ENCODE results near the gene SULT1E1. TPM values are rescaled to one million over a fixed set of nuclear protein-coding genes. Genes with fewer than 3 reads are reported as not detected.

SULT1E1 gene
- total and polyA plus RNA-seq, 2 of the 8 experiments (the other 6 are each of a cell fraction or from before 2014, with no cell fraction given), result not detected

GRCh38 chr4:69800599-69800998, 59.3 kb downstream of the SULT1E1 start:
- H4K20me1 ChIP-seq (replicated peaks in 1 of 2; ENCODE audit: control insufficient read depth in 1 of 2, insufficient read depth in 2 of 2, low read length in 2 of 2), result no peaks in the 10 kb centered on the region
- H3K36me3 ChIP-seq (ENCODE audit: control insufficient read depth in 2 of 4, insufficient read depth in 4 of 4, low read length in 3 of 4), result no peaks in the 10 kb centered on the region
- POLR2A ChIA-PET (ENCODE audit: partially characterized antibody), result no interaction called here
- no peaks in the 10 kb centered on the region for H3K4me1 ChIP-seq (replicated peaks in 1 of 4; ENCODE audit: control insufficient read depth in 3 of 4, insufficient read depth in 4 of 4, low read length in 3 of 4)
- H4K5ac ChIP-seq (ENCODE audit: insufficient read length, low read depth, low read length), result no peak overlapping the region
- no peak overlapping the region for H2BK120ac ChIP-seq (replicated peaks; ENCODE audit: low read depth, low read length)
- H3K23ac ChIP-seq (ENCODE audit: insufficient read length), result no peak overlapping the region
- no peaks in the 10 kb centered on the region for H3K79me2 ChIP-seq (ENCODE audit: control insufficient read depth in 1 of 2, insufficient read depth in 2 of 2, low read length in 2 of 2)
- H3K79me1 ChIP-seq (ENCODE audit: low read depth, low read length), result no peaks in the 10 kb centered on the region
- no peak overlapping the region for H2AFZ ChIP-seq (ENCODE audit: low read length)
- no peak overlapping the region for H4K8ac ChIP-seq (ENCODE audit: extremely low read depth, insufficient read depth, low read length)
- no peak overlapping the region for H3K56ac ChIP-seq (replicated peaks; ENCODE audit: insufficient read length, low read depth, low read length)
- no peak overlapping the region for H3K4me3 ChIP-seq (ENCODE audit: extremely low read depth in 1 of 4, insufficient read depth in 2 of 4, low read depth in 3 of 4, low read length in 4 of 4)
- no peaks in the 10 kb centered on the region for H3K23me2 ChIP-seq (ENCODE audit: low read depth, low read length)
- no peak overlapping the region for H3K4me2 ChIP-seq (ENCODE audit: insufficient read depth in 1 of 2, low read depth in 2 of 2, low read length in 2 of 2)
- no peaks in the 10 kb centered on the region for H3K9me3 ChIP-seq (ENCODE audit: insufficient read depth in 2 of 2, low read depth in 1 of 2, low read length in 1 of 2)
- H3K14ac ChIP-seq (ENCODE audit: insufficient read length), result no peak overlapping the region
- H3K27ac ChIP-seq (ENCODE audit: low read depth, low read length), result no peak overlapping the region
- H2AK5ac ChIP-seq (ENCODE audit: low read depth, low read length), result no peak overlapping the region
- no peak overlapping the region for H2BK15ac ChIP-seq (ENCODE audit: low read length)
- WGBS, 2 experiments (ENCODE audit: extremely low coverage in 1 of 2, insufficient coverage in 1 of 2, insufficient read length in 1 of 2, insufficient replicate concordance in 2 of 2, low coverage in 1 of 2, low lambda C conversion rate in 2 of 2, missing lambda C conversion rate in 1 of 2), result 95% methylated on average over 1 of the region's 1 CpG; no CpG with 5 or more reads in 1 of the 2 experiments
- no peak overlapping the region for H3K4ac ChIP-seq (replicated peaks; ENCODE audit: insufficient read length, low read depth, low read length)
- no peak for DNase-seq (ENCODE audit: low read depth in 1 of 2, low spot score in 2 of 2)
- H3K18ac ChIP-seq (ENCODE audit: extremely low read depth, low read length), result no peak overlapping the region
- no peak overlapping the region for H4K91ac ChIP-seq (replicated peaks; ENCODE audit: insufficient read length, low read length)
- no peak overlapping the region for H2BK20ac ChIP-seq (ENCODE audit: low read length)
- no peaks in the 10 kb centered on the region for H3K27me3 ChIP-seq (replicated peaks in 1 of 4; ENCODE audit: control insufficient read depth in 3 of 4, extremely low read depth in 1 of 4, insufficient read depth in 3 of 4, low read length in 3 of 4)
- no peak overlapping the region for H2BK5ac ChIP-seq (ENCODE audit: low read depth, low read length)
- H3K9ac ChIP-seq (replicated peaks in 1 of 4; ENCODE audit: extremely low read depth in 1 of 4, low read depth in 3 of 4, low read length in 3 of 4), result no peak overlapping the region
- TF ChIP-seq SIX5 (IDR thresholded peaks at IDR 0.05; ENCODE audit: low read depth, low read length) (no peak), JUN (IDR thresholded peaks at IDR 0.05; ENCODE audit: low read depth, low read length) (no peak), HDAC2 (IDR thresholded peaks at IDR 0.05; ENCODE audit: borderline replicate concordance in 1 of 2, low read depth in 2 of 2, low read length in 2 of 2) (no peak), SP4 (IDR thresholded peaks at IDR 0.05; ENCODE audit: low read length) (no peak), ASH2L (IDR thresholded peaks at IDR 0.05; ENCODE audit: low read length) (no peak), TAF1 (IDR thresholded peaks at IDR 0.05; ENCODE audit: low read depth, low read length) (no peak), POU5F1 (IDR thresholded peaks at IDR 0.05; ENCODE audit: low read depth, low read length) (no peak), BCL11A (IDR thresholded peaks at IDR 0.05; ENCODE audit: low read depth in 2 of 2, low read length in 2 of 2) (no peak), BRCA1 (IDR thresholded peaks at IDR 0.05; ENCODE audit: low read depth, low read length) (no peak), SIRT6 (IDR thresholded peaks at IDR 0.05; ENCODE audit: low read length) (no peak), NRF1 (IDR thresholded peaks at IDR 0.05; ENCODE audit: low read depth, low read length) (no peak)
- no peak for FAIRE-seq
- CTCF ChIA-PET (ENCODE audit: partially characterized antibody), result no interaction called here
- H2BK12ac ChIP-seq (ENCODE audit: low read depth, low read length), result no peak overlapping the region
